Mucosa of descending colon (tissue), 3 donors: ENCODE measurements around the gene PEX1. TPM values are rescaled to one million over a fixed set of nuclear protein-coding genes. Genes with fewer than 3 reads are reported as not detected.
"Not testable (repeated sequence)": the region's sequence is repeated elsewhere in the genome, so short reads cannot be mapped to it uniquely, and the experiment has no call there.

Experiments
- ATAC-seq: fragments of 200-7000 bp; cut with Tn5 transposase; one replicate; pipeline ENCODE4 v1.9.1; 2020; ENCODE audit warnings: mild to moderate bottlenecking, moderate library complexity
- DNase-seq, 3 donors: peaks; one replicate each; pipeline ENCODE4 v3.0.0-alpha.2; 2020
- H3K36me3 ChIP-seq: fragments of 200-600 bp; one replicate; pipeline ENCODE4 v1.8.0; 2021; ENCODE audit warnings: low read depth, mild to moderate bottlenecking
- H3K4me1 ChIP-seq: fragments of 200-600 bp; one replicate; pipeline ENCODE4 v1.8.0; 2021; ENCODE audit warnings: low read depth, mild to moderate bottlenecking
- H3K4me3 ChIP-seq: fragments of 200-600 bp; one replicate; pipeline ENCODE4 v1.8.0; 2021; ENCODE audit warnings: mild to moderate bottlenecking
- H3K9me3 ChIP-seq: fragments of 200-600 bp; one replicate; pipeline ENCODE4 v1.8.0; 2021; ENCODE audit warnings: mild to moderate bottlenecking
- CTCF ChIP-seq: fragments of 200-600 bp; IDR thresholded peaks from one replicate; pipeline ENCODE4 v1.8.0; 2022; ENCODE audit warnings: antibody characterized with exemption, mild to moderate bottlenecking
- intact Hi-C, 2 donors: fragments of 100-400 bp; cut with DNase I in 1 of 2; cut with micrococcal nuclease in 1 of 2; formaldehyde crosslinking; loops; one replicate each; pipeline versions ENCODE4 v1.11.0 to v1.11.1; 2022; cut with DNase I, micrococcal nuclease
- total RNA-seq, 3 donors: library from RNA; stranded (reverse); fragmentation: NEBNext Ultra II Directional in 2 of 3; extraction: Animal tissue kit (Norgen Biotek cat#: 25700) in 2 of 3; gene quantifications; one replicate each; pipeline versions ENCODE4 v1.2.1 to v1.2.4, GENCODE V29; 2021 to 2023
- donor health status: DM: no; HTN: no; CAD: no; lungs with moderate emphysema.
- donor health status: DM: no; HTN: no; CAD: no.
- donor health status: DM: no; HTN: yes; CAD: no.

Gene PEX1
- total RNA-seq, 3 donors from 2014 or later, result 17.4 to 21.5 (median 20.4) TPM

- H3K9me3 ChIP-seq, H3K4me3 ChIP-seq, H3K4me1 ChIP-seq, ATAC-seq, H3K36me3 ChIP-seq, intact Hi-C loops: not testable (repeated sequence)
- DNase-seq, result peak in 1 of 3 donors; percentile 23
These were observed 54.3 kb downstream of the PEX1 start for GRCh38 chr7:92473989-92474388.

- H3K4me1 ChIP-seq, H3K9me3 ChIP-seq, H3K4me3 ChIP-seq, H3K36me3 ChIP-seq, ATAC-seq, intact Hi-C loops, DNase-seq: not testable (repeated sequence)
These were observed 59.7 kb downstream of the PEX1 start for GRCh38 chr7:92468589-92468988.

- intact Hi-C loops, result no loop called here
- no peaks in the 10 kb centered on the region for H3K36me3 ChIP-seq
- DNase-seq (no peak), ATAC-seq (peak; percentile 70)
- H3K9me3 ChIP-seq, result no peaks in the 10 kb centered on the region
- no peak overlapping the region for H3K4me3 ChIP-seq
- H3K4me1 ChIP-seq, result no peaks in the 10 kb centered on the region
- no peak for TF ChIP-seq CTCF
These were observed 61.6 kb downstream of the PEX1 start for GRCh38 chr7:92466682-92467081.

- Histone ChIP-seq H3K4me1 (no peaks in the 10 kb centered on the region), H3K36me3 (no peaks in the 10 kb centered on the region), H3K9me3 (no peaks in the 10 kb centered on the region), H3K4me3 (no peak overlapping the region)
- ATAC-seq (no peak), DNase-seq (no peak)
- intact Hi-C loops, result no loop called here
- no peak for TF ChIP-seq CTCF
These were observed 63.8 kb downstream of the PEX1 start for GRCh38 chr7:92464515-92464914.

- Histone ChIP-seq H3K4me1 (no peaks in the 10 kb centered on the region), H3K4me3 (no peak overlapping the region), H3K9me3 (no peaks in the 10 kb centered on the region), H3K36me3 (no peaks in the 10 kb centered on the region)
- DNase-seq (no peak), ATAC-seq (no peak)
- intact Hi-C loops, result no loop called here
- TF ChIP-seq CTCF, result no peak
These were observed 65.8 kb downstream of the PEX1 start for GRCh38 chr7:92462560-92462959.

GRCh38 chr7:92461027-92462003, 67.0 kb downstream of the PEX1 start:
- DNase-seq, result peak in 1 of 3 donors; percentile 45

More at GRCh38 chr7:92461027-92462003, 67.0 kb downstream of the PEX1 start:
- intact Hi-C loops, result no loop called here
- Histone ChIP-seq H3K9me3 (no peaks in the 10 kb centered on the region), H3K4me3 (no peak overlapping the region), H3K4me1 (no peaks in the 10 kb centered on the region), H3K36me3 (no peaks in the 10 kb centered on the region)
- TF ChIP-seq CTCF, result peak; percentile 16
- peak; percentile 84 for ATAC-seq
